LHCN-M2 (cell line): Measurements from ENCODE around the gene ZNF646. TPM values are rescaled to one million over a fixed set of nuclear protein-coding genes. Genes with fewer than 3 reads are reported as not detected.

Source experiments
- DNase-seq: peaks from one replicate; pipeline ENCODE4 v3.0.0-alpha.2; 2012; ENCODE audit warnings: low read depth
- total RNA-seq: library from RNA; depleted of rRNA; stranded (reverse); fragments of >200 nt; gene quantifications from 2 replicates; pipeline ENCODE4 v1.2.3, GENCODE V29; 2014

Gene ZNF646
- total RNA-seq, 1 experiment from 2014 or later: 28.5 TPM

DNA sequence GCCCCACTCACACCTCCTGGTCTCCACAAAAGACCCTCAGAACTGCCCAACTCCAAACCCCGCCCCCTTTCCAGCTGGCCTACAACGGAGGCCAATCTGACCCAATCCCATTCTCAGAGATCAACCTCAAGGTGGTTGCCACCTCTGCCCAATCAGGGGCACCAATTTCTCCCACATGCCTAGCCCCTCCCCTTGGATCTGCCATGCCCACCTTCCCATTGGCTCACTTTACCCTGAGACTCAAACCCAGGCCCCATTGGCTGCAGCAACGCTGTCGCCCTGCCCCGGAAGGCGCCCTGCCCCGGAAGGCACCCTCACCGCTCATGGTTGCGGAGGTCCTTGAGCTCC lies 10.8 kb upstream of the ZNF646 start:
- DNase-seq: no peak

GRCh38 chr16:31063843-31064611 lies 10.2 kb upstream of the ZNF646 start:
- no peak for DNase-seq

DNA sequence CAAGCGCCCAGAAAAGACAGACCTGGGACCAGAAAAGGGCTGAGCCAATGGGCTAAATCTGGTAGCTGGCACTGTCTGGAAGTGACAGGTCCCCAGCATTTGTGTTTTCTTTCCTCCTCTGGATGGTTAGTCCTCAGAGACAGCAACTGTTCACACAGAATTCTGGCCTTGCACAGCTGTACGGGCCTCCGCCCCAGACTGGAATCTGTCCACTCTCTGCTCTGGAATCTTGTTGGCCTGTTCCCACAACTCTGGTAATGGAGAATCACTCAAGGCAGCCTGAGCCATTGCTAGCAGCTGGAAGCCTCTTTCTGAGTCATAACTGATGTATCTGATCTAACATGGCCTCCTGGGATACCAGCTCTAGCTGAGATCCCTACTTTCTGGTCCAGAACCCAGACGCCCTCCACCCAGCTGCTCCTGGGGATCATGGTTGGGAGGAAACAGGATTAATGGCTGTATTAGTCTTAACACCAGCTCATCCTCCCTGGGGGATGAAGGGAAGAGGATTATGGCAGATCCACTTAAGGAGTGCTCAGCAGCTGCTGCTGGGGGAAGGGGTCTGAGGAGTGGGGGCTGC lies 9.2 kb upstream of the ZNF646 start:
- DNase-seq: peak; percentile 100

DNA sequence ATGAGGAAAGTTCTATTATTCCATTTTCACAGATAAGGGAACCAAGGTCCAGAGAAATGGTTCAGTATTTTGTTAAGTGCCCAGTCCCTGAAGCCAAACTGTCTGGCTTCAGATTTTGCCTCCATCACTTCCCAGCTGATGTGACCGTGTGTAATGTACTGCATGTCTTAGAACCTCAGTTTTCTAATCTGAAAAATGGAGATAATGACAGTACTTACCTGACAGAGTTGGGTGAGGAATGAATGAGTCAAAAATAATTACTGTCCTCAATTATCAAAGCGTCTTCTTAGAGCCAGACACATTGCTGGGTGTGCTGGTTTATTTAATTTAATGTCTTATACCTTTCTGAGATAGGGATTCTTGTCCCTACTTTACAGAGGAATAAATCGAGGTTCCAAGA lies 6.9 kb upstream of the ZNF646 start:
- no peak for DNase-seq

GRCh38 chr16:31071861-31072260 lies 2.4 kb upstream of the ZNF646 start:
- DNase-seq: peak; percentile 100

DNA sequence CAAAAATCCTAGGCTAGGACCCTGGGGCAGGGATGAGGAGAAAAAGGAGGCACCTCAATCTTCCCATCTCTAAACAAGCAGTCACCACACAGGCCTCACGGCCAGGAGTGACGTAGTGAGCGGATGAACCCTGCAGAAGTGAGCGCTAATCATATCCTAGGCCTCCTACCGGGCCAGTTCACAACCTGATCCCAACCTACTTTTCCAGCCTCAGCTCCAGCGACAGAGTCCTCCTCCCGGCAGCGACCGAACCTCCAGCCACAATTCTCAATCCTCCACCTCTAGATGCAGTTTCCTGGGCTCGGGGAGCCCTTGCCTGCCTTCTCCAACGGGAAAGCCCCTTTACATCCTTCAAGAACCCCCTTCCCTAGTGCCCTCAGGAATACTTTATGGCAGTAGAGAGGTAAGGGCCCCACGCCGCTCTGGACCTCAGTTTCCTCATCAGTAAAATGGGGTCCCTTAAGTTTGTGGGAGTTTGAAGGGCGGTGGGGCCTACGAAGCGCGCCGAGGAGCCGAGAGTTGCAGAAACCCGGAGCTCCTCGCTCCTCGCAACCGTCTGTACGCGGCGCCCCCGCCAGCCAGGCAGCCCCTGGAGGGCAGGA lies 1.6 kb upstream of the ZNF646 start:
- peak; percentile 68 for DNase-seq

GRCh38 chr16:31073142-31073969 lies 866 bp upstream of the ZNF646 start:
- DNase-seq: peak; percentile 89

GRCh38 chr16:31074814-31075183 lies 577 bp downstream of the ZNF646 start:
- no peak for DNase-seq

DNA sequence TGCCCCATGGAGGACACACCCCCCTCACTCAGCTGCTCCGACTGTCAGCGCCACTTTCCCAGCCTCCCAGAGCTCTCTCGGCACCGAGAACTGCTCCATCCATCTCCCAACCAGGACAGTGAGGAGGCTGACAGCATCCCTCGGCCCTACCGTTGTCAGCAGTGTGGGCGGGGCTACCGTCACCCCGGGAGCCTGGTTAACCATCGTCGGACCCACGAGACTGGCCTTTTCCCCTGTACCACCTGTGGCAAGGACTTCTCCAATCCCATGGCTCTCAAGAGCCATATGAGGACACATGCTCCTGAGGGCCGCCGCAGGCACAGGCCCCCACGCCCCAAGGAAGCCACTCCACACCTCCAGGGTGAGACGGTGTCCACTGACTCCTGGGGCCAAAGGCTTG lies 2.1 kb downstream of the ZNF646 start:
- DNase-seq: no peak

GRCh38 chr16:31077024-31077423 lies 2.8 kb downstream of the ZNF646 start:
- no peak for DNase-seq

DNA sequence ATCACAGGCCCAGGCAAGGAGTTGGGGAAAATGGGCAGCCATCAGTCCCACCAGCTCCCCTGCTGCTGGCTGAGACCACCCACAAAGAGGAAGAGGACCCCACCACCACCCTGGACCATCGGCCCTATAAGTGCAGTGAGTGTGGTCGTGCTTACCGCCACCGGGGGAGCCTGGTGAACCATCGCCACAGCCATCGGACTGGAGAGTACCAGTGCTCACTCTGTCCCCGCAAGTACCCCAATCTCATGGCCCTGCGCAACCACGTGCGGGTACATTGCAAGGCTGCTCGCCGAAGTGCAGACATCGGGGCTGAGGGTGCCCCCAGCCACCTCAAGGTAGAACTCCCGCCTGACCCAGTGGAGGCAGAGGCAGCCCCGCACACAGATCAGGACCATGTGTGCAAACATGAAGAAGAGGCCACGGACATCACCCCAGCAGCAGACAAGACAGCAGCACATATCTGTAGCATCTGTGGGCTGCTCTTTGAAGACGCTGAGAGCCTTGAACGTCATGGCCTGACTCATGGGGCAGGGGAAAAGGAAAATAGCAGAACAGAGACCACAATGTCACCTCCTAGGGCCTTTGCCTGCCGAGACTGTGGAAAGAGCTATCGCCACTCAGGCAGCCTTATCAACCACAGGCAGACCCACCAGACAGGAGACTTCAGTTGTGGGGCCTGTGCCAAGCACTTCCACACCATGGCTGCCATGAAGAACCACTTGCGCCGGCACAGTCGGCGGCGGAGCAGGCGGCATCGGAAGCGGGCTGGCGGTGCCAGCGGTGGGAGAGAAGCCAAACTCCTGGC lies 3.6 kb downstream of the ZNF646 start:
- no peak for DNase-seq

- no peak for DNase-seq
These were observed 4.5 kb downstream of the ZNF646 start for GRCh38 chr16:31078597-31079341.

GRCh38 chr16:31079342-31079944 lies 5.2 kb downstream of the ZNF646 start:
- DNase-seq: no peak

DNA sequence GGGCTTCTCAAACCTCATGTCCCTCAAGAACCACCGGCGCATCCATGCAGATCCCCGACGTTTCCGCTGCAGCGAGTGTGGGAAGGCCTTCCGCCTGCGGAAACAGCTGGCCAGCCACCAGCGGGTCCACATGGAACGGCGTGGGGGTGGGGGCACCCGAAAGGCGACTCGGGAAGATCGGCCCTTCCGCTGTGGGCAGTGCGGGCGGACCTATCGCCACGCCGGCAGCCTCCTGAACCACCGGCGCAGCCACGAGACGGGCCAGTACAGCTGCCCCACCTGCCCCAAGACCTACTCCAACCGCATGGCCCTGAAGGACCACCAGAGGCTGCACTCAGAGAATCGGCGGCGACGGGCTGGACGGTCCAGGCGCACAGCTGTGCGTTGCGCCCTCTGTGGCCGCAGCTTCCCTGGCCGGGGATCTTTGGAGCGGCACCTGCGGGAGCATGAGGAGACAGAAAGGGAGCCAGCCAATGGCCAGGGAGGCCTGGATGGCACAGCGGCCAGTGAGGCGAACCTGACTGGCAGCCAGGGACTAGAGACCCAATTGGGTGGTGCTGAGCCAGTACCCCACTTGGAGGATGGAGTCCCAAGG lies 5.9 kb downstream of the ZNF646 start:
- no peak for DNase-seq

- DNase-seq: no peak
These were observed 6.7 kb downstream of the ZNF646 start for GRCh38 chr16:31080756-31081419.

GRCh38 chr16:31081428-31082351 lies 7.5 kb downstream of the ZNF646 start:
- no peak for DNase-seq

GRCh38 chr16:31082368-31083045 lies 8.3 kb downstream of the ZNF646 start:
- no peak for DNase-seq

- no peak for DNase-seq
These were observed 8.9 kb downstream of the ZNF646 start for GRCh38 chr16:31083081-31083480.
